Breast epithelium (tissue), 4 donors: ENCODE measurements around the gene CLTC. TPM values are rescaled to one million over a fixed set of nuclear protein-coding genes. Genes with fewer than 3 reads are reported as not detected.
A peak's percentile ranks its signal among the peaks of the same experiment; 100 is the strongest.

Source experiments
- DNase-seq, 2 donors: peaks; one replicate each; pipeline ENCODE4 v3.0.0-alpha.2; 2019; ENCODE audit warnings: low spot score in 2 of 2
- H3K27ac ChIP-seq, 2 donors: fragments of 200-600 bp; sonication (generic) in 1 of 2; one replicate each; pipeline ENCODE4 v1.5.1; 2016 to 2019; ENCODE audit warnings: mild to moderate bottlenecking in 1 of 2
- H3K27me3 ChIP-seq, 2 donors: fragments of 200-600 bp; sonication (generic) in 1 of 2; one replicate each; pipeline versions ENCODE4 v1.5.1 to v1.6.0; 2017 to 2019; ENCODE audit warnings: control low read depth in 1 of 2, mild to moderate bottlenecking in 1 of 2
- H3K36me3 ChIP-seq: fragments of 200-600 bp; one replicate; pipeline ENCODE4 v1.5.1; 2019
- H3K4me1 ChIP-seq, 2 donors: fragments of 200-600 bp; sonication (generic); one replicate each; pipeline ENCODE4 v1.5.1; 2016 to 2019; ENCODE audit warnings: control low read depth in 1 of 2
- H3K4me3 ChIP-seq, 3 donors: fragments of 200-600 bp; sonication (generic); 1 replicate in 2 of 3; 2 replicates in 1 of 3; pipeline ENCODE4 v1.5.1; 2016 to 2019; ENCODE audit warnings: mild to moderate bottlenecking in 3 of 3, moderate library complexity in 2 of 3
- H3K9me3 ChIP-seq, 2 donors: fragments of 200-600 bp; sonication (generic) in 1 of 2; one replicate each; pipeline ENCODE4 v1.5.1; 2016 to 2019; ENCODE audit warnings: control low read depth in 1 of 2
- CTCF ChIP-seq, 3 donors: fragments of 450-650 bp; IDR thresholded peaks; one replicate each; pipeline ENCODE4 v1.5.1; 2016 to 2017; ENCODE audit warnings: antibody characterized with exemption in 3 of 3, mild to moderate bottlenecking in 3 of 3, moderate library complexity in 3 of 3
- POLR2A ChIP-seq: fragments of 450-650 bp; IDR thresholded peaks from one replicate; pipeline ENCODE4 v1.6.1; 2016; ENCODE audit warnings: antibody characterized with exemption, mild to moderate bottlenecking, moderate library complexity
- POLR2AphosphoS5 ChIP-seq, 3 donors: sonication (generic); formaldehyde crosslinking; IDR thresholded peaks; one replicate each; pipeline ENCODE4 v1.6.1; 2017; ENCODE audit warnings: antibody characterized with exemption in 3 of 3
- intact Hi-C: fragments of 100-400 bp; cut with DNase I; formaldehyde crosslinking; loops from one replicate; pipeline ENCODE4 v1.15.1; 2023; ENCODE audit warnings: low total_unique reads
- total RNA-seq, 3 donors: library from RNA; depleted of rRNA; stranded (reverse); fragments of >200 nt; gene quantifications; one replicate each; pipeline ENCODE4 v1.1.0, GENCODE V29; 2016

The CLTC gene
- total RNA-seq, 3 donors from 2014 or later = 199 to 231 (median 213) TPM

GRCh38 chr17:59698143-59698542 is 78.4 kb downstream of the CLTC start:
- no peak overlapping the region for H3K27ac ChIP-seq
- no peak overlapping the region for H3K4me3 ChIP-seq
- no peaks in the 10 kb centered on the region for H3K9me3 ChIP-seq
- no peaks in the 10 kb centered on the region for H3K4me1 ChIP-seq
- TF ChIP-seq POLR2AphosphoS5 (IDR thresholded peaks at IDR 0.05) = no peak
- TF ChIP-seq POLR2A = no peak
- no peak for TF ChIP-seq CTCF (IDR thresholded peaks at IDR 0.05)
- no peaks in the 10 kb centered on the region for H3K36me3 ChIP-seq
- DNase-seq = no peak
- H3K27me3 ChIP-seq = no peaks in the 10 kb centered on the region
- intact Hi-C loops = no loop called here

- intact Hi-C loops = no loop called here
- DNase-seq = no peak
- H3K27ac ChIP-seq = no peak overlapping the region
- no peaks in the 10 kb centered on the region for H3K4me1 ChIP-seq
- no peak overlapping the region for H3K4me3 ChIP-seq
- no peaks in the 10 kb centered on the region for H3K27me3 ChIP-seq
- no peaks in the 10 kb centered on the region for H3K9me3 ChIP-seq
- H3K36me3 ChIP-seq = no peaks in the 10 kb centered on the region
- no peak for TF ChIP-seq CTCF (IDR thresholded peaks at IDR 0.05)
- no peak for TF ChIP-seq POLR2A
- no peak for TF ChIP-seq POLR2AphosphoS5 (IDR thresholded peaks at IDR 0.05)
Measured at GRCh38 chr17:59699218-59699617, 79.5 kb downstream of the CLTC start.

GRCh38 chr17:59699786-59700185 is 80.1 kb downstream of the CLTC start:
- DNase-seq = no peak
- Histone ChIP-seq H3K4me3 (no peak overlapping the region), H3K27ac (no peak overlapping the region), H3K4me1 (no peaks in the 10 kb centered on the region), H3K9me3 (no peaks in the 10 kb centered on the region), H3K36me3 (no peaks in the 10 kb centered on the region), H3K27me3 (no peaks in the 10 kb centered on the region)
- no peak for TF ChIP-seq CTCF (IDR thresholded peaks at IDR 0.05)
- intact Hi-C loops = no loop called here

- Histone ChIP-seq H3K4me1 (peaks cover 0 to 9% of the 10 kb centered on the region in 2 donors), H3K36me3 (no peaks in the 10 kb centered on the region), H3K4me3 (no peak overlapping the region), H3K9me3 (no peaks in the 10 kb centered on the region), H3K27me3 (no peaks in the 10 kb centered on the region), H3K27ac (no peak overlapping the region)
- DNase-seq = no peak
- TF ChIP-seq CTCF (IDR thresholded peaks at IDR 0.05) (no peak), POLR2A (no peak), POLR2AphosphoS5 (IDR thresholded peaks at IDR 0.05) (no peak)
- intact Hi-C loops = no loop called here
Measured at GRCh38 chr17:59702304-59702703, 82.6 kb downstream of the CLTC start.

- Histone ChIP-seq H3K4me1 (peaks cover 0 to 19% of the 10 kb centered on the region in 2 donors), H3K27me3 (no peaks in the 10 kb centered on the region)
- intact Hi-C loops = no loop called here
Measured at GRCh38 chr17:59707149-59707970, 87.7 kb downstream of the CLTC start, which contains the start of the genes PTRH2 and VMP1. PTRH2 (minus strand) TSS chr17:59707430; CDS start chr17:59697978, 9,452 bp downstream. VMP1 (plus strand) TSS chr17:59707654; CDS start chr17:59731447, 23,793 bp downstream.

More at GRCh38 chr17:59707149-59707970, 87.7 kb downstream of the CLTC start, which contains the start of the genes PTRH2 and VMP1:
- peak within 1 kb of the TSS; percentile 73 to 81 (median 74) for H3K4me3 ChIP-seq
- no peaks in the 10 kb centered on the region for H3K36me3 ChIP-seq
- H3K9me3 ChIP-seq = no peaks in the 10 kb centered on the region
- TF ChIP-seq CTCF (IDR thresholded peaks at IDR 0.05) = no peak
- TF ChIP-seq POLR2AphosphoS5 (IDR thresholded peaks at IDR 0.05) = peak; percentile 86 to 96 (median 87)
- peak; percentile 70 for TF ChIP-seq POLR2A
- H3K27ac ChIP-seq = peak within 1 kb of the TSS; percentile 94 to 96
- peak; percentile 98 to 99 for DNase-seq
